ENCODE data around the gene PHETA2.
A peak's percentile ranks its signal among the peaks of the same experiment; 100 is the strongest.

Gene PHETA2

GRCh38 chr22:42083119-42083518 lies 9.1 kb downstream of the PHETA2 start:
- TF ChIP-seq, protein P1, sequence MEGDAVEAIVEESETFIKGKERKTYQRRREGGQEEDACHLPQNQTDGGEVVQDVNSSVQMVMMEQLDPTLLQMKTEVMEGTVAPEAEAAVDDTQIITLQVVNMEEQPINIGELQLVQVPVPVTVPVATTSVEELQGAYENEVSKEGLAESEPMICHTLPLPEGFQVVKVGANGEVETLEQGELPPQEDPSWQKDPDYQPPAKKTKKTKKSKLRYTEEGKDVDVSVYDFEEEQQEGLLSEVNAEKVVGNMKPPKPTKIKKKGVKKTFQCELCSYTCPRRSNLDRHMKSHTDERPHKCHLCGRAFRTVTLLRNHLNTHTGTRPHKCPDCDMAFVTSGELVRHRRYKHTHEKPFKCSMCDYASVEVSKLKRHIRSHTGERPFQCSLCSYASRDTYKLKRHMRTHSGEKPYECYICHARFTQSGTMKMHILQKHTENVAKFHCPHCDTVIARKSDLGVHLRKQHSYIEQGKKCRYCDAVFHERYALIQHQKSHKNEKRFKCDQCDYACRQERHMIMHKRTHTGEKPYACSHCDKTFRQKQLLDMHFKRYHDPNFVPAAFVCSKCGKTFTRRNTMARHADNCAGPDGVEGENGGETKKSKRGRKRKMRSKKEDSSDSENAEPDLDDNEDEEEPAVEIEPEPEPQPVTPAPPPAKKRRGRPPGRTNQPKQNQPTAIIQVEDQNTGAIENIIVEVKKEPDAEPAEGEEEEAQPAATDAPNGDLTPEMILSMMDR (IDR thresholded peaks at IDR 0.05; ENCODE audit: low read depth, low read length): no peak
- no peak for TF ChIP-seq MYC (IDR thresholded peaks at IDR 0.05; ENCODE audit: low read depth, low read length)
- TF ChIP-seq MAX (IDR thresholded peaks at IDR 0.05; ENCODE audit: low read depth, low read length): no peak
- no peak for TF ChIP-seq POLR2A (IDR thresholded peaks at IDR 0.05; ENCODE audit: extremely low read depth, insufficient read length)
- no peak for DNase-seq (ENCODE audit: low read depth)
- no peak overlapping the region for H3K4me3 ChIP-seq (ENCODE audit: low read depth, low read length)

- DNase-seq (ENCODE audit: low read depth): no peak
- H3K4me3 ChIP-seq (ENCODE audit: low read depth, low read length): no peak overlapping the region
- TF ChIP-seq POLR2A (IDR thresholded peaks at IDR 0.05; ENCODE audit: extremely low read depth, insufficient read length): no peak
- TF ChIP-seq, protein P1 (IDR thresholded peaks at IDR 0.05; ENCODE audit: low read depth, low read length): no peak
- no peak for TF ChIP-seq MYC (IDR thresholded peaks at IDR 0.05; ENCODE audit: low read depth, low read length)
- no peak for TF ChIP-seq MAX (IDR thresholded peaks at IDR 0.05; ENCODE audit: low read depth, low read length)
These were observed 10.8 kb downstream of the PHETA2 start for GRCh38 chr22:42084874-42085273.

- TF ChIP-seq, protein P1 (IDR thresholded peaks at IDR 0.05; ENCODE audit: low read depth, low read length): no peak
- no peak for TF ChIP-seq POLR2A (IDR thresholded peaks at IDR 0.05; ENCODE audit: extremely low read depth, insufficient read length)
- no peak for TF ChIP-seq MYC (IDR thresholded peaks at IDR 0.05; ENCODE audit: low read depth, low read length)
- TF ChIP-seq MAX (IDR thresholded peaks at IDR 0.05; ENCODE audit: low read depth, low read length): no peak
- no peak for DNase-seq (ENCODE audit: low read depth)
These were observed 12.0 kb downstream of the PHETA2 start for GRCh38 chr22:42086051-42086450.

GRCh38 chr22:42090596-42091454 lies 16.8 kb downstream of the PHETA2 start, which contains the start of gene NDUFA6:
Gene NDUFA6, minus strand, starts transcription at chr22:42090772. Its CDS starts 28 bp downstream, at chr22:42090744.
- H3K4me3 ChIP-seq (ENCODE audit: low read depth, low read length): peak within 1 kb of the TSS; percentile 90
- TF ChIP-seq, protein P1 (IDR thresholded peaks at IDR 0.05; ENCODE audit: low read depth, low read length): peak; percentile 81
- TF ChIP-seq MAX (IDR thresholded peaks at IDR 0.05; ENCODE audit: low read depth, low read length): peak; percentile 52
- 0 out of 2 replicates have a peak, but pooled peaks have one; percentile 22 for TF ChIP-seq MYC (IDR thresholded peaks at IDR 0.05; ENCODE audit: low read depth, low read length)
- TF ChIP-seq POLR2A (IDR thresholded peaks at IDR 0.05; ENCODE audit: extremely low read depth, insufficient read length): peak; percentile 76
- peak; percentile 99 for DNase-seq (ENCODE audit: low read depth)

More at GRCh38 chr22:42086051-42086450, 12.0 kb downstream of the PHETA2 start:
- no peak overlapping the region for H3K4me3 ChIP-seq (ENCODE audit: low read depth, low read length)

DNA sequence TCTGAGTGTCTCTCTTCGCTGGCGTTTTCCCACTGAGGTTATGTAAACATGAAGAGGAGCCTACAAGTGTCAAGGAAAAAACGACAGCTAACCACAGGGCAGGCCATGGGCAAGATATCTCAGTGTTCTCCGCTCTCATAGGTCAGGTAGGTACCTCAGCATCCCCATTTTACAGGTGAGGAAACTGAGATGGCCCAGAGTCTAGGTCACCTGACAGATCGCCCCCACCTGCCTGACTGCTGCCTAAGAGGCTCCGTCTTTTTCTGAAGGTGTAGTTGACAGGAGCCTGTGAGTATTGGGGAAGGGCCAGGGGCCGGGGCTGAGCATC lies 17.4 kb downstream of the PHETA2 start:
- peak overlapping the region; percentile 64 for H3K4me3 ChIP-seq (ENCODE audit: low read depth, low read length)
- TF ChIP-seq MAX (IDR thresholded peaks at IDR 0.05; ENCODE audit: low read depth, low read length): no peak
- TF ChIP-seq, protein P1 (IDR thresholded peaks at IDR 0.05; ENCODE audit: low read depth, low read length): no peak
- no peak for TF ChIP-seq POLR2A (IDR thresholded peaks at IDR 0.05; ENCODE audit: extremely low read depth, insufficient read length)
- no peak for TF ChIP-seq MYC (IDR thresholded peaks at IDR 0.05; ENCODE audit: low read depth, low read length)
- DNase-seq (ENCODE audit: low read depth): no peak
